Measurements from ENCODE around the gene SRRD. TPM values are rescaled to one million over a fixed set of nuclear protein-coding genes. Genes with fewer than 3 reads are reported as not detected.

The SRRD gene
- total RNA-seq, 4 donors from 2014 or later = 4.2 to 17.3 (median 10.1) TPM

GRCh38 chr22:26515931-26516330, 32.3 kb downstream of the SRRD start:
- H3K27me3 ChIP-seq = no peaks in the 10 kb centered on the region
- H3K4me1 ChIP-seq = peaks cover 0 to 14% (median 0%) of the 10 kb centered on the region in 4 donors
- H3K27ac ChIP-seq = no peak overlapping the region
- no peak for TF ChIP-seq POLR2A (IDR thresholded peaks at IDR 0.05)
- TF ChIP-seq, protein P1, sequence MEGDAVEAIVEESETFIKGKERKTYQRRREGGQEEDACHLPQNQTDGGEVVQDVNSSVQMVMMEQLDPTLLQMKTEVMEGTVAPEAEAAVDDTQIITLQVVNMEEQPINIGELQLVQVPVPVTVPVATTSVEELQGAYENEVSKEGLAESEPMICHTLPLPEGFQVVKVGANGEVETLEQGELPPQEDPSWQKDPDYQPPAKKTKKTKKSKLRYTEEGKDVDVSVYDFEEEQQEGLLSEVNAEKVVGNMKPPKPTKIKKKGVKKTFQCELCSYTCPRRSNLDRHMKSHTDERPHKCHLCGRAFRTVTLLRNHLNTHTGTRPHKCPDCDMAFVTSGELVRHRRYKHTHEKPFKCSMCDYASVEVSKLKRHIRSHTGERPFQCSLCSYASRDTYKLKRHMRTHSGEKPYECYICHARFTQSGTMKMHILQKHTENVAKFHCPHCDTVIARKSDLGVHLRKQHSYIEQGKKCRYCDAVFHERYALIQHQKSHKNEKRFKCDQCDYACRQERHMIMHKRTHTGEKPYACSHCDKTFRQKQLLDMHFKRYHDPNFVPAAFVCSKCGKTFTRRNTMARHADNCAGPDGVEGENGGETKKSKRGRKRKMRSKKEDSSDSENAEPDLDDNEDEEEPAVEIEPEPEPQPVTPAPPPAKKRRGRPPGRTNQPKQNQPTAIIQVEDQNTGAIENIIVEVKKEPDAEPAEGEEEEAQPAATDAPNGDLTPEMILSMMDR (IDR thresholded peaks at IDR 0.05) = no peak
- no peaks in the 10 kb centered on the region for H3K36me3 ChIP-seq
- H3K9me3 ChIP-seq = no peaks in the 10 kb centered on the region
- no peak overlapping the region for H3K4me3 ChIP-seq
- DNase-seq = no peak

GRCh38 chr22:26516503-26516902, 32.8 kb downstream of the SRRD start:
- no peak for TF ChIP-seq POLR2A (IDR thresholded peaks at IDR 0.05)
- Histone ChIP-seq H3K27ac (no peak overlapping the region), H3K9me3 (no peaks in the 10 kb centered on the region), H3K4me3 (no peak overlapping the region), H3K36me3 (no peaks in the 10 kb centered on the region), H3K4me1 (peaks cover 0 to 11% (median 0%) of the 10 kb centered on the region in 4 donors), H3K27me3 (no peaks in the 10 kb centered on the region)
- no peak for DNase-seq

GRCh38 chr22:26517429-26517828, 33.8 kb downstream of the SRRD start:
- Histone ChIP-seq H3K4me1 (peaks cover 0 to 9% (median 0%) of the 10 kb centered on the region in 4 donors), H3K4me3 (no peak overlapping the region), H3K27me3 (no peaks in the 10 kb centered on the region), H3K9me3 (no peaks in the 10 kb centered on the region), H3K27ac (no peak overlapping the region), H3K36me3 (no peaks in the 10 kb centered on the region)
- TF ChIP-seq, protein P1 (IDR thresholded peaks at IDR 0.05) = no peak
- no peak for TF ChIP-seq POLR2A (IDR thresholded peaks at IDR 0.05)
- no peak for DNase-seq

GRCh38 chr22:26522012-26522411, 38.3 kb downstream of the SRRD start:
- DNase-seq = no peak
- Histone ChIP-seq H3K4me3 (no peak overlapping the region), H3K27me3 (no peaks in the 10 kb centered on the region), H3K27ac (no peak overlapping the region), H3K4me1 (no peaks in the 10 kb centered on the region), H3K9me3 (no peaks in the 10 kb centered on the region), H3K36me3 (peaks cover 0 to 4% (median 0%) of the 10 kb centered on the region in 3 donors)
- TF ChIP-seq, protein P1 (IDR thresholded peaks at IDR 0.05) = no peak
- TF ChIP-seq POLR2A (IDR thresholded peaks at IDR 0.05) = no peak

GRCh38 chr22:26522592-26522991, 38.9 kb downstream of the SRRD start:
- TF ChIP-seq POLR2A (IDR thresholded peaks at IDR 0.05) = no peak
- TF ChIP-seq, protein P1 (IDR thresholded peaks at IDR 0.05) = no peak
- Histone ChIP-seq H3K4me1 (no peaks in the 10 kb centered on the region), H3K27ac (no peak overlapping the region), H3K27me3 (no peaks in the 10 kb centered on the region), H3K36me3 (peaks cover 0 to 9% (median 0%) of the 10 kb centered on the region in 3 donors), H3K4me3 (no peak overlapping the region), H3K9me3 (no peaks in the 10 kb centered on the region)
- DNase-seq = no peak

DNA sequence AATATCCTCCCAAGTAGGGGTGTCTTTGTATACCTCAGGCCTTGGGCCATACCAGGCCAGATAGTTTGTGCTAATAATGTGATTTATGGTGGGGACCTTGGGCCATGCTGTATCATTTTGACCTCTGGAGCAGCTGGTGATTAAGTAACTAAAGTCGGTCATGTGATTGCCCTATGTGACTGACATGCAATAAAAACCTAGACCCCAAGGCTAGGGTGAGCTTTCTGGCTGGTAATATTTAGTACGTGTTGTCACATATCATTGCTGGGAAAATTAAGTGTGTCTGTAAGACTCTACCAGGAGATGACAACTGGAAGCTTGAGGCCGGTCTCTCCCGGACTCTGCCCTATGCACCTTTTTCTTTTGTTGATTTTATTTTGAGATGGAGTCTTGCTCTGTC, 41.2 kb downstream of the SRRD start:
- peaks cover 0 to 16% (median 0%) of the 10 kb centered on the region in 3 donors for H3K36me3 ChIP-seq
- no peak for DNase-seq
- H3K27me3 ChIP-seq = no peaks in the 10 kb centered on the region
- TF ChIP-seq, protein P1 (IDR thresholded peaks at IDR 0.05) = no peak
- no peak for TF ChIP-seq POLR2A (IDR thresholded peaks at IDR 0.05)
- H3K9me3 ChIP-seq = no peaks in the 10 kb centered on the region
- no peak overlapping the region for H3K27ac ChIP-seq
- H3K4me1 ChIP-seq = no peaks in the 10 kb centered on the region
- no peak overlapping the region for H3K4me3 ChIP-seq

Measured in Peyer's patch (tissue), 4 donors.